Endodermal cell (in vitro differentiated cells): Measurements from ENCODE around the gene TNKS2. TPM values are rescaled to one million over a fixed set of nuclear protein-coding genes. Genes with fewer than 3 reads are reported as not detected.
"Not testable (repeated sequence)": the region's sequence is repeated elsewhere in the genome, so short reads cannot be mapped to it uniquely, and the experiment has no call there.

Experiments
- DNase-seq: peaks from one replicate; pipeline ENCODE4 v3.0.0-alpha.2; 2017
- H3K27ac ChIP-seq: 2 replicates; pipeline ENCODE4 v1.5.1; 2013; ENCODE audit warnings: mild to moderate bottlenecking, low read depth, low read length, moderate library complexity
- H3K27me3 ChIP-seq: 2 replicates; pipeline ENCODE4 v1.6.1; 2013; ENCODE audit warnings: mild to moderate bottlenecking, low read length, moderate library complexity; ENCODE audit not compliant: insufficient read depth, control insufficient read depth, poor library complexity, severe bottlenecking
- H3K36me3 ChIP-seq: 2 replicates; pipeline ENCODE4 v1.7.0; 2013; ENCODE audit warnings: mild to moderate bottlenecking, low read length, moderate library complexity; ENCODE audit not compliant: control insufficient read depth, insufficient read depth
- H3K4me1 ChIP-seq: one replicate; pipeline ENCODE4 v1.7.0; 2013; ENCODE audit warnings: low read length; ENCODE audit not compliant: control insufficient read depth, insufficient read depth
- H3K4me3 ChIP-seq: 2 replicates; pipeline ENCODE4 v1.5.1; 2013; ENCODE audit warnings: mild to moderate bottlenecking, low read length, moderate library complexity
- H3K9ac ChIP-seq: 2 replicates; pipeline ENCODE4 v1.6.1; 2013; ENCODE audit warnings: mild to moderate bottlenecking, low read length, moderate library complexity; ENCODE audit not compliant: poor library complexity, severe bottlenecking; ENCODE audit errors: extremely low read depth
- H3K9me3 ChIP-seq: 2 replicates; pipeline ENCODE4 v1.6.1; 2013; ENCODE audit warnings: mild to moderate bottlenecking, low read length, moderate library complexity; ENCODE audit not compliant: control insufficient read depth
- H3K27ac Mint-ChIP-seq: 2 replicates; pipeline ENCODE4 v1.8.0; 2020; ENCODE audit warnings: mixed read lengths
- H3K27me3 Mint-ChIP-seq: 2 replicates; pipeline ENCODE4 v1.8.0; 2021; ENCODE audit warnings: mild to moderate bottlenecking, mixed read lengths; ENCODE audit not compliant: insufficient read depth
- H3K36me3 Mint-ChIP-seq: 2 replicates; pipeline ENCODE4 v1.8.0; 2020; ENCODE audit warnings: low read depth, mixed read lengths
- H3K4me1 Mint-ChIP-seq: 2 replicates; pipeline ENCODE4 v1.8.0; 2020; ENCODE audit warnings: mixed read lengths
- H3K4me3 Mint-ChIP-seq: 2 replicates; pipeline ENCODE4 v1.8.0; 2020; ENCODE audit warnings: mild to moderate bottlenecking, moderate library complexity, mixed read lengths
- H3K9me3 Mint-ChIP-seq: 2 replicates; pipeline ENCODE4 v1.8.0; 2020; ENCODE audit warnings: mild to moderate bottlenecking, mixed read lengths
- WGBS, 2 experiments: methylation state at CpG; one replicate each; pipeline versions ENCODE4 v1.1.5 to v1.1.7; 2013; ENCODE audit warnings: missing lambda C conversion rate in 2 of 2, mixed read lengths in 1 of 2; ENCODE audit not compliant: insufficient coverage in 1 of 2, insufficient read length in 1 of 2; 5-methylcytosine and 5-hydroxymethylcytosine counted together
- long read RNA-seq, 4 experiments: library from polyadenylated mRNA in 2 of 4; library from RNA in 1 of 4; library from capped mRNA in 1 of 4; stranded (forward) in 3 of 4; unstranded in 1 of 4; transcript quantifications; one replicate each; pipeline ENCODE4 v2.0.0, GENCODE V29; 2020 to 2021; ENCODE audit warnings: inconsistent platforms in 1 of 4
- polyA plus RNA-seq, 2 experiments: library from polyadenylated mRNA; stranded (reverse); fragments of 50-300 nt; gene quantifications; one replicate each; pipeline ENCODE4 v1.2.3, GENCODE V29; 2013
- total RNA-seq, 2 donors: library from RNA; stranded (reverse); fragmentation: NEBNext Ultra II Directional in 1 of 2; extraction: Animal tissue kit (Norgen Biotek cat#: 25700) in 1 of 2; gene quantifications; 2 replicates in 1 of 2; 3 replicates in 1 of 2; pipeline ENCODE4 v1.2.1, GENCODE V29; 2021
- TF ChIP-seq, protein P1 (sequence below): fragments of 200-600 bp; sonication (generic); conservative IDR thresholded peaks from 2 replicates; pipeline ENCODE4 v1.5.0; 2021; ENCODE audit warnings: antibody characterized with exemption, mild to moderate bottlenecking

Gene TNKS2
- total RNA-seq = 10 to 100 TPM; 51.3 to 59.9 TPM
- 52.6 TPM for polyA plus RNA-seq (2013, experiment 1 of 2)
- polyA plus RNA-seq (2013, experiment 2 of 2) = 48.6 TPM
- long read RNA-seq, experiment 1, full-length matches to known transcripts = 3 of 23 reads
- long read RNA-seq, experiment 1, partial matches to known transcripts = 7 of 23 reads
- long read RNA-seq, experiment 1, other reads (novel, unspliced or antisense) = 13 of 23 reads
- long read RNA-seq, experiment 2, full-length matches to known transcripts = 48 of 91 reads
- long read RNA-seq, experiment 2, partial matches to known transcripts = 26 of 91 reads
- long read RNA-seq, experiment 2, other reads (novel, unspliced or antisense) = 17 of 91 reads
- long read RNA-seq, experiment 3, full-length matches to known transcripts = 14 of 39 reads
- long read RNA-seq, experiment 3, partial matches to known transcripts = 21 of 39 reads
- long read RNA-seq, experiment 3, other reads (novel, unspliced or antisense) = 4 of 39 reads
- long read RNA-seq, experiment 4, partial matches to known transcripts = 1 of 1 reads
- long read RNA-seq, experiment 4, other reads (novel, unspliced or antisense) = 0 of 1 reads

GRCh38 chr10:91797874-91798648 lies at the start of gene TNKS2:
TNKS2 (plus strand) TSS chr10:91798426; CDS start chr10:91798691, 265 bp downstream.
- no peaks in the 10 kb centered on the region for H3K27me3 ChIP-seq
- peaks cover 5% of the 10 kb centered on the region for H3K27me3 Mint-ChIP-seq
- peak; percentile 98 for DNase-seq
- no peaks in the 10 kb centered on the region for H3K9me3 ChIP-seq
- H3K36me3 Mint-ChIP-seq = peaks cover 24% of the 10 kb centered on the region
- peak within 1 kb of the TSS; percentile 89 for H3K9ac ChIP-seq
- peak within 1 kb of the TSS; percentile 94 for H3K27ac ChIP-seq
- H3K27ac Mint-ChIP-seq = peak within 1 kb of the TSS; percentile 98
- peaks cover 29% of the 10 kb centered on the region for H3K4me1 Mint-ChIP-seq
- peak within 1 kb of the TSS; percentile 89 for H3K4me3 Mint-ChIP-seq
- peak within 1 kb of the TSS; percentile 85 for H3K4me3 ChIP-seq
- TF ChIP-seq, protein P1, sequence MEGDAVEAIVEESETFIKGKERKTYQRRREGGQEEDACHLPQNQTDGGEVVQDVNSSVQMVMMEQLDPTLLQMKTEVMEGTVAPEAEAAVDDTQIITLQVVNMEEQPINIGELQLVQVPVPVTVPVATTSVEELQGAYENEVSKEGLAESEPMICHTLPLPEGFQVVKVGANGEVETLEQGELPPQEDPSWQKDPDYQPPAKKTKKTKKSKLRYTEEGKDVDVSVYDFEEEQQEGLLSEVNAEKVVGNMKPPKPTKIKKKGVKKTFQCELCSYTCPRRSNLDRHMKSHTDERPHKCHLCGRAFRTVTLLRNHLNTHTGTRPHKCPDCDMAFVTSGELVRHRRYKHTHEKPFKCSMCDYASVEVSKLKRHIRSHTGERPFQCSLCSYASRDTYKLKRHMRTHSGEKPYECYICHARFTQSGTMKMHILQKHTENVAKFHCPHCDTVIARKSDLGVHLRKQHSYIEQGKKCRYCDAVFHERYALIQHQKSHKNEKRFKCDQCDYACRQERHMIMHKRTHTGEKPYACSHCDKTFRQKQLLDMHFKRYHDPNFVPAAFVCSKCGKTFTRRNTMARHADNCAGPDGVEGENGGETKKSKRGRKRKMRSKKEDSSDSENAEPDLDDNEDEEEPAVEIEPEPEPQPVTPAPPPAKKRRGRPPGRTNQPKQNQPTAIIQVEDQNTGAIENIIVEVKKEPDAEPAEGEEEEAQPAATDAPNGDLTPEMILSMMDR = no peak
- WGBS, 2 experiments = 0 to 2% methylated on average over 20 to 64 of the region's 64 CpGs
- H3K9me3 Mint-ChIP-seq = no peaks in the 10 kb centered on the region
- peaks cover 27% of the 10 kb centered on the region for H3K36me3 ChIP-seq
- H3K4me1 ChIP-seq = peaks cover 7% of the 10 kb centered on the region

GRCh38 chr10:91749592-91749991 lies 48.6 kb upstream of the TNKS2 start:
- H3K9me3 Mint-ChIP-seq = peaks cover 17% of the 10 kb centered on the region
- not testable (repeated sequence) for H3K27me3 Mint-ChIP-seq, H3K27me3 ChIP-seq, H3K4me1 ChIP-seq, H3K4me3 Mint-ChIP-seq, H3K27ac ChIP-seq, H3K4me3 ChIP-seq, DNase-seq, H3K4me1 Mint-ChIP-seq, H3K9ac ChIP-seq, H3K36me3 Mint-ChIP-seq, H3K36me3 ChIP-seq, H3K27ac Mint-ChIP-seq
- peaks cover 10% of the 10 kb centered on the region for H3K9me3 ChIP-seq
- WGBS, 2 experiments = 72 to 91% methylated on average over 2 to 20 of the region's 20 CpGs

- H3K27me3 Mint-ChIP-seq = no peaks in the 10 kb centered on the region
- no peak overlapping the region for H3K4me3 Mint-ChIP-seq
- TF ChIP-seq, protein P1 = no peak
- Histone ChIP-seq H3K9me3 (peaks cover 9% of the 10 kb centered on the region), H3K27me3 (no peaks in the 10 kb centered on the region), H3K27ac (no peak overlapping the region), H3K4me1 (no peaks in the 10 kb centered on the region), H3K36me3 (no peaks in the 10 kb centered on the region), H3K4me3 (no peak overlapping the region), H3K9ac (no peak overlapping the region)
- no peaks in the 10 kb centered on the region for H3K4me1 Mint-ChIP-seq
- H3K36me3 Mint-ChIP-seq = no peaks in the 10 kb centered on the region
- H3K27ac Mint-ChIP-seq = no peak overlapping the region
- no peak for DNase-seq
- H3K9me3 Mint-ChIP-seq = peaks cover 4% of the 10 kb centered on the region
- WGBS, 2 experiments = 95 to 100% methylated on average over 2 of the region's 2 CpGs
Observed at GRCh38 chr10:91756286-91756685, 41.9 kb upstream of the TNKS2 start.
